NCI-H345 (cell line): ENCODE data around the gene GCN1.

Experiments
- DNase-seq: peaks from one replicate; lab custom pipeline; 2025; lab: John Stamatoyannopoulos, UW

GCN1 gene

GRCh38 chr12:120141336-120141735, 53.2 kb downstream of the GCN1 start:
- no peak for DNase-seq

- no peak for DNase-seq
Observed at GRCh38 chr12:120140603-120141002, 53.9 kb downstream of the GCN1 start.

- DNase-seq: no peak
Observed at GRCh38 chr12:120139958-120140357, 54.6 kb downstream of the GCN1 start.

GRCh38 chr12:120138366-120138765, 56.1 kb downstream of the GCN1 start:
- no peak for DNase-seq

- no peak for DNase-seq
Observed at GRCh38 chr12:120137833-120138232, 56.7 kb downstream of the GCN1 start.

- DNase-seq: no peak
Observed at GRCh38 chr12:120136093-120136770, 58.3 kb downstream of the GCN1 start.

- DNase-seq: no peak
Observed at GRCh38 chr12:120134307-120134980, 60.1 kb downstream of the GCN1 start.

GRCh38 chr12:120132863-120133385, 61.6 kb downstream of the GCN1 start:
- no peak for DNase-seq

GRCh38 chr12:120132054-120132836, 62.3 kb downstream of the GCN1 start:
- DNase-seq: no peak

- DNase-seq: no peak
Observed at GRCh38 chr12:120131116-120131515, 63.4 kb downstream of the GCN1 start.

- DNase-seq: no peak
Observed at GRCh38 chr12:120130011-120130410, 64.5 kb downstream of the GCN1 start.

GRCh38 chr12:120126635-120127005, 67.9 kb downstream of the GCN1 start:
- DNase-seq: no peak

- DNase-seq: no peak
Observed at GRCh38 chr12:120125792-120126634, 68.5 kb downstream of the GCN1 start.

- DNase-seq: no peak
Observed at GRCh38 chr12:120125029-120125428, 69.5 kb downstream of the GCN1 start.

- DNase-seq: no peak
Observed at GRCh38 chr12:120121766-120122293, 72.7 kb downstream of the GCN1 start.

- DNase-seq: no peak
Observed at GRCh38 chr12:120121343-120121742, 73.2 kb downstream of the GCN1 start.

GRCh38 chr12:120119271-120119973, 75.1 kb downstream of the GCN1 start:
- DNase-seq: no peak

- DNase-seq: no peak
Observed at GRCh38 chr12:120118321-120119061, 76.0 kb downstream of the GCN1 start.

- DNase-seq: no peak
Observed at GRCh38 chr12:120117961-120118320, 76.6 kb downstream of the GCN1 start.
